Stomach (tissue), 4 donors: Measurements from ENCODE around the gene C4orf17.

ENCODE experiments used
- CTCF ChIP-seq, 7 experiments: fragments of 450-650 bp in 4 of 7; fragments of 200-600 bp in 3 of 7; sonication (generic) in 3 of 7; IDR thresholded peaks; one replicate each; pipeline ENCODE4 v1.5.1; 2016 to 2019; ENCODE audit warnings: antibody characterized with exemption in 7 of 7, control low read depth in 2 of 7, mild to moderate bottlenecking in 1 of 7
- EP300 ChIP-seq: sonication (generic); formaldehyde crosslinking; IDR thresholded peaks from one replicate; pipeline ENCODE4 v1.6.1; 2017; ENCODE audit warnings: antibody characterized with exemption
- POLR2A ChIP-seq, 4 donors: fragments of 450-650 bp; IDR thresholded peaks; one replicate each; pipeline ENCODE4 v1.6.1; 2016; ENCODE audit warnings: antibody characterized with exemption in 4 of 4, control low read depth in 2 of 4, mild to moderate bottlenecking in 1 of 4, moderate library complexity in 1 of 4

DNA sequence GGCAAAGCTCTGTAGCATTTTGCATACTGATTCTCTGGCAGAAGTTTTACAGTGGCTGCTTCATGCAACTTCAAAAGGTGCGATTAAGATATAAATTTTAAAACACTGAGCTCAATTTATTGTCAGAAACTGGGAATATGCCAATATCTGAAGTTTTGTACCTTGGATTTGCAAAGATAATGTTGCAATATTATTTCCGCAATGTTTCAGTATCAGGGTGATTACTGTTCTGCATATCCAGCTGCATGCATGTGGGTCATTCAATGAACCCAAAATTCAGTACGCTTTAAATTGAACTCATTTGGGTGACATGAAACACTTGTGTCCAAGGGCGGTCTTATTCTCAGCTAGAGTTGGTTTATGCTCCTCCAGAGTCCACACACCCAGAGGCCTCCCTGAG lies 26.9 kb downstream of the C4orf17 start:
- no peak for TF ChIP-seq EP300
- TF ChIP-seq POLR2A (IDR thresholded peaks at IDR 0.05): no peak
- no peak for TF ChIP-seq CTCF (IDR thresholded peaks at IDR 0.05)
